ENCODE measurements around the gene LHFPL2.

The LHFPL2 gene

GRCh38 chr5:78540335-78541085 lies 108.1 kb downstream of the LHFPL2 start:
- DNase-seq, result no peak

GRCh38 chr5:78538240-78538850 lies 110.2 kb downstream of the LHFPL2 start:
- DNase-seq, result no peak

GRCh38 chr5:78537821-78538220 lies 110.8 kb downstream of the LHFPL2 start:
- no peak for DNase-seq

GRCh38 chr5:78537411-78537810 lies 111.2 kb downstream of the LHFPL2 start:
- no peak for DNase-seq

- no peak for DNase-seq
Observed at GRCh38 chr5:78536661-78537196, 111.8 kb downstream of the LHFPL2 start.

GRCh38 chr5:78534905-78535200 lies 113.7 kb downstream of the LHFPL2 start:
- DNase-seq, result no peak

GRCh38 chr5:78534148-78534904 lies 114.2 kb downstream of the LHFPL2 start:
- DNase-seq, result no peak

- no peak for DNase-seq
Observed at GRCh38 chr5:78533356-78533755, 115.2 kb downstream of the LHFPL2 start.

GRCh38 chr5:78530342-78531096 lies 118.1 kb downstream of the LHFPL2 start:
- DNase-seq, result no peak

- no peak for DNase-seq
Observed at GRCh38 chr5:78527925-78528324, 120.6 kb downstream of the LHFPL2 start.

GRCh38 chr5:78527054-78527859 lies 121.3 kb downstream of the LHFPL2 start:
- no peak for DNase-seq

GRCh38 chr5:78526049-78526525 lies 122.5 kb downstream of the LHFPL2 start:
- DNase-seq, result no peak

GRCh38 chr5:78523314-78524193 lies 125.0 kb downstream of the LHFPL2 start:
- DNase-seq, result no peak

GRCh38 chr5:78522476-78523260 lies 125.9 kb downstream of the LHFPL2 start:
- no peak for DNase-seq

- no peak for DNase-seq
Observed at GRCh38 chr5:78521455-78521854, 127.1 kb downstream of the LHFPL2 start.

- no peak for DNase-seq
Observed at GRCh38 chr5:78519198-78519941, 129.2 kb downstream of the LHFPL2 start.

- DNase-seq, result no peak
Observed at GRCh38 chr5:78518365-78519197, 130.0 kb downstream of the LHFPL2 start.

GRCh38 chr5:78515670-78516069 lies 132.9 kb downstream of the LHFPL2 start:
- DNase-seq, result no peak
